Measurements from ENCODE around the gene CTNNA1. TPM values are rescaled to one million over a fixed set of nuclear protein-coding genes. Genes with fewer than 3 reads are reported as not detected.

Gene CTNNA1
- total RNA-seq, 1 donor from 2014 or later = 371 TPM

DNA sequence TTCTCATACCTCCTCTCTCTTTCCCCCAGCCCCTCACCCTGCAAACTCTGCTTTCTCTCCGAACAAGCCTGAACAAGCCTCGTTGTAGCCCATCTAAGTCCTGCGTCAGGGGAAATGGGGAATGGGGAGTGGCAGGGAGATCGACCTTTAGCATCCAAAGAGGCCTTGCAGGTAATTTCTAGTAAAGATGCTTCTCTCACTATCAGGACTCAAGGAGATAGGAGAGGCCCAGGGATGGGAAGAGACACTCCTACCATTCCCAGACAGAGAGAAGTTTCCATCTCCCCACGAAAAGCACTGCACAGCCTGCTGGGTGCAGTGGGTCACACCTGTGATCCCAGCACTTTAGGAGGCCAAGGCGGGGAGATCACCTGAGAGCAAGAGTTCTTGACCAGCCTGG, 44.4 kb upstream of the CTNNA1 start:
- no peak overlapping the region for H3K4me3 Mint-ChIP-seq

DNA sequence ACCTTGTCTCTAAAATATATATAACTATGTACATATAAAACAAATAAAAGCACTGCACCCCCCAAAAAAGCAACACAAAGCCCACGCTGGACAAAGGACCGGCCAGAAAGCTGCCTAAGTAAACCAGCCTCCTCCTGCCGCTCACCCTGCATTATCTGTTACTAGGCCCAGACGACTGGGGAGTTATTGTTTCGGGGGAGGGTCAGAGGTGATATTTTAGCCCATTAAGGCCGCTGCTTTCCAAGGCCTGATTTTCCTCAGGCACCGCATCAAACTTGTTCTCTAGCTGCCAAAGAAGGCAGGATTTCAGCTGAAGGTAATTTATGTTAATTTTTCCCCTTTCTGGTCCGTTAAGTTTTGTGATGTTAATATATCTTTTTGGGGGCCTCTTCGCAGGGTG, 44.0 kb upstream of the CTNNA1 start:
- no peak for DNase-seq (ENCODE audit: extremely low spot score, unreplicated experiment)
- Mint-ChIP-seq H3K36me3 (no peaks in the 10 kb centered on the region), H3K4me3 (no peak overlapping the region), H3K4me1 (ENCODE audit: unreplicated experiment) (peaks cover 37% of the 10 kb centered on the region), H3K9me3 (no peaks in the 10 kb centered on the region), H3K27ac (peak overlapping the region; percentile 85), H3K27me3 (no peaks in the 10 kb centered on the region)
- TF ChIP-seq, protein P1, sequence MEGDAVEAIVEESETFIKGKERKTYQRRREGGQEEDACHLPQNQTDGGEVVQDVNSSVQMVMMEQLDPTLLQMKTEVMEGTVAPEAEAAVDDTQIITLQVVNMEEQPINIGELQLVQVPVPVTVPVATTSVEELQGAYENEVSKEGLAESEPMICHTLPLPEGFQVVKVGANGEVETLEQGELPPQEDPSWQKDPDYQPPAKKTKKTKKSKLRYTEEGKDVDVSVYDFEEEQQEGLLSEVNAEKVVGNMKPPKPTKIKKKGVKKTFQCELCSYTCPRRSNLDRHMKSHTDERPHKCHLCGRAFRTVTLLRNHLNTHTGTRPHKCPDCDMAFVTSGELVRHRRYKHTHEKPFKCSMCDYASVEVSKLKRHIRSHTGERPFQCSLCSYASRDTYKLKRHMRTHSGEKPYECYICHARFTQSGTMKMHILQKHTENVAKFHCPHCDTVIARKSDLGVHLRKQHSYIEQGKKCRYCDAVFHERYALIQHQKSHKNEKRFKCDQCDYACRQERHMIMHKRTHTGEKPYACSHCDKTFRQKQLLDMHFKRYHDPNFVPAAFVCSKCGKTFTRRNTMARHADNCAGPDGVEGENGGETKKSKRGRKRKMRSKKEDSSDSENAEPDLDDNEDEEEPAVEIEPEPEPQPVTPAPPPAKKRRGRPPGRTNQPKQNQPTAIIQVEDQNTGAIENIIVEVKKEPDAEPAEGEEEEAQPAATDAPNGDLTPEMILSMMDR (conservative IDR thresholded peaks at IDR 0.05) = no peak

More for the DNA sequence above, 44.4 kb upstream of the CTNNA1 start:
- H3K9me3 Mint-ChIP-seq = no peaks in the 10 kb centered on the region
- TF ChIP-seq, protein P1 (conservative IDR thresholded peaks at IDR 0.05) = no peak
- H3K27ac Mint-ChIP-seq = peak overlapping the region; percentile 85
- DNase-seq (ENCODE audit: extremely low spot score, unreplicated experiment) = no peak
- no peaks in the 10 kb centered on the region for H3K36me3 Mint-ChIP-seq
- H3K27me3 Mint-ChIP-seq = no peaks in the 10 kb centered on the region
- peaks cover 37% of the 10 kb centered on the region for H3K4me1 Mint-ChIP-seq (ENCODE audit: unreplicated experiment)

DNA sequence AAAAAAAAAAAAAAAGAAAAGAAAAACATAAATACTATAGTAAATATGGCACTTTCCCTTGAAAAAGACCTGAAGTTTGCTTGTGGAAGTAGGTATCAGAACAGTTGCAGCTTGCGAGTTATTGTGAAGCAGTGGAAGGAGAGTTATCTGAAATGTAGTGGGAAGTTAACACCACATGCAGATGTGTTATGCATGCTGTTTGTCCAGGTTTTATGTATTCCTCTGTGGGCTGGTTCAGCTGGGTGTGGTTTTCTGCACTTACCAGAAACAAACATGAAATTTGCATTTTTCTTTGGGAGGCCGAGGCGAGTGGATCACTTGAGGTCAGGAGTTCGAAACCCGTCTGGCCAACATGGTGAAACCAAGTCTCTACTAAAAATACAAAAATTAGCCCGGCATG, 42.1 kb upstream of the CTNNA1 start:
- Mint-ChIP-seq H3K27ac (no peak overlapping the region), H3K4me3 (no peak overlapping the region), H3K4me1 (ENCODE audit: unreplicated experiment) (peaks cover 29% of the 10 kb centered on the region), H3K36me3 (no peaks in the 10 kb centered on the region), H3K27me3 (no peaks in the 10 kb centered on the region), H3K9me3 (no peaks in the 10 kb centered on the region)
- DNase-seq (ENCODE audit: extremely low spot score, unreplicated experiment) = no peak
- TF ChIP-seq, protein P1 (conservative IDR thresholded peaks at IDR 0.05) = no peak

DNA sequence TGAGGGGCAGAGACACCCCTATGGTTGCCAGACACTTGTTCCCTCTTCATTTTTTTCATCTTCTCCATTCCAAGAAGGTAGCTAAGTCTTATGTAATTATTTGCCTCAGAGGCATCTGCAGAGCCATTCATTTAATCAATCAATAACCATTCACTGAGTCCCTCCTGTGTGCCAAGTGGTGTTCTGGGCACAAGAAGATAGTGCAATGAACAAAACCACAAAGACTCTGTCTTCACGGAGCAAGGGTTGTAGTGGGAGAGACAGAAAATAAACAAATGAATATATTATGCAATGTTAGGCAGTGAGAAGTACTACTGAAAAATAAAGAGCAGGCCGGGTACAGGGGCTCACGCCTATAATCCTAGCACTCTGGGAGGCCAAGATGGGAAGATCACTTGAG, 41.4 kb upstream of the CTNNA1 start:
- TF ChIP-seq, protein P1 (conservative IDR thresholded peaks at IDR 0.05) = no peak
- Mint-ChIP-seq H3K4me3 (no peak overlapping the region), H3K4me1 (ENCODE audit: unreplicated experiment) (peaks cover 30% of the 10 kb centered on the region), H3K27me3 (no peaks in the 10 kb centered on the region), H3K27ac (no peak overlapping the region), H3K9me3 (no peaks in the 10 kb centered on the region), H3K36me3 (no peaks in the 10 kb centered on the region)
- DNase-seq (ENCODE audit: extremely low spot score, unreplicated experiment) = no peak

DNA sequence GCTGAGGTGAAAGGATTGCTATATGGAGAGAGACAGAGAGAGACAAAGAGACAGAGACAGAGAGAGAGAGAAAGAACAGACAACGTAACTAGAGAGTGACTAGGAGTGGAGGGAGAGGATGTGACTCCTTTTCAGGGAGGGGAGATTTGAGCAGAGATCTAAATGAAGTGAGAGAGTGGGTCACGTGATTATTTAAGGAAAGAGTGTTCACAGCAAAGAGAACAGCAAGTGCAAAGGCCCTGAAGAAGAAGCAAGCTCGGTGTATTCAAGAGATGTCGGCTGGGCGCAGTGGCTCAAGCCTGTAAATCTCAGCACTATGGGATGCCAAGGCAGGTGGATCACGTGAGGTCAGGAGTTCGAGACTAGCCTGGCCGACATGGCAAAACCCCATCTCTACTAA, 40.9 kb upstream of the CTNNA1 start:
- Mint-ChIP-seq H3K4me1 (ENCODE audit: unreplicated experiment) (peaks cover 34% of the 10 kb centered on the region), H3K27me3 (no peaks in the 10 kb centered on the region), H3K36me3 (no peaks in the 10 kb centered on the region), H3K4me3 (no peak overlapping the region), H3K9me3 (no peaks in the 10 kb centered on the region), H3K27ac (no peak overlapping the region)
- DNase-seq (ENCODE audit: extremely low spot score, unreplicated experiment) = no peak
- TF ChIP-seq, protein P1 (conservative IDR thresholded peaks at IDR 0.05) = no peak

DNA sequence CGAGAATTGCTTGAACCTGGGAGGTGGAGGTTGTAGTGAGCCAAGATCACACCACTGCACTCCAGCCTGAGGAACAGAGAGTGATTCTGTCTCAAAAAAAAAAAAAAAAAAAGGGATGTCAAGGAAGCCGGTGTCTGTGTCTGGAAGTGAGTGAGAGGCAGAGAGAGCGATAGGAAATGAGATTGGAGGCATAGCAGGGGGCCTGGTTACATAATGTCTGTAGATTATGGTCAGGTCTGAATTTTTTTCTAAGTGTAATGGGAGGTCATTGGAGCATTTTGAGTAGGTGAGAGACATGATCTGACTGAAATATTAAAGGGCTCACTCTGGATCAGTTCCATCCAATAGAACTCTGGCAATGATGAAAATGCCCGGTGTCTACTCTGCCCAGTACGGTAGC, 40.4 kb upstream of the CTNNA1 start:
- H3K27ac Mint-ChIP-seq = no peak overlapping the region
- H3K4me1 Mint-ChIP-seq (ENCODE audit: unreplicated experiment) = peaks cover 36% of the 10 kb centered on the region
- no peak for DNase-seq (ENCODE audit: extremely low spot score, unreplicated experiment)
- no peaks in the 10 kb centered on the region for H3K36me3 Mint-ChIP-seq
- TF ChIP-seq, protein P1 (conservative IDR thresholded peaks at IDR 0.05) = no peak
- no peaks in the 10 kb centered on the region for H3K9me3 Mint-ChIP-seq
- H3K27me3 Mint-ChIP-seq = no peaks in the 10 kb centered on the region
- H3K4me3 Mint-ChIP-seq = no peak overlapping the region

Measured in type B pancreatic cell (in vitro differentiated cells).